Measurements from ENCODE around the gene RNASEH1.
"Not testable (repeated sequence)": the region's sequence is repeated elsewhere in the genome, so short reads cannot be mapped to it uniquely, and the experiment has no call there.

RNASEH1 gene

DNA sequence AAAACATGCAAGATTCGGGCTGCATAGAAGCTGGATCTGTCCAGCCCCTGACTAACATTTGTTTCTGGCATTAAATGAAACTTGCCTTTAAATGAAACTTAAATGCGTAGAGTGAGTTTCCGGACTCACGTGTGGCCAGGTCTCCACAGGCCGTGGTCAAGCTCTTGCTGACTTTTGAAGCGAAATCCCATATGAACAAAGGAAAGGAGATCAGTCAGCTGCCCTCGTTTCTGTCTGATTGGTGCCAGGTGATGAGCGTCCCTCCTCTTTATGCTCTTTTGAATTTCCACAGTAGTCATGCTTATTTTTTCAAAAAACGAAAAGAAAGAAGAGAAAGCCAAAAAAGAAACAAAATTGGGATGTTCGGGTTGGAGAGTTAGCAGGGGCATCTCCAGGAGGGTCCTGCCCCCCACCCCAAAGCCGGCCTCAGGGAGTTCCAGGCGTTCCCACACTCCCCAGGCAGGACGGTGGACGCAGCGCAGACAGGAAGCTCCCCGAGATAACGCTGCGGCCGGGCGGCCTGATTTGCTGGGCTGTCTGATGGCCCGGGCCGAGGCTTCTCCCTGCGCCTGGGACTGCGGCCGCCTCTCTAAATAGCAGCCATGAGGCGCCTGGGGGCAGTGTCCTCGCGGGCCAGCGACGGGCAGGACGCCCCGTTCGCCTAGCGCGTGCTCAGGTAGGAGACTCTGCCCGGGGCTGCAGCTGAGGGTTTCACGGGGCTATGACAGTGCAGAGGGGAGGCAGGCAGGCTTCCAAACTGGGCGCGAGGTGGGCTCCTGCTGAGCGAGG lies 36.6 kb upstream of the RNASEH1 start, which contains the start of gene COLEC11:
COLEC11 (plus strand) TSS at position 620 of the 789 bp plus-strand sequence. CDS start 9,229 bp downstream, outside the sequence.
- no peak for DNase-seq (ENCODE audit: low read depth in 2 of 3, low spot score in 1 of 3)

DNA sequence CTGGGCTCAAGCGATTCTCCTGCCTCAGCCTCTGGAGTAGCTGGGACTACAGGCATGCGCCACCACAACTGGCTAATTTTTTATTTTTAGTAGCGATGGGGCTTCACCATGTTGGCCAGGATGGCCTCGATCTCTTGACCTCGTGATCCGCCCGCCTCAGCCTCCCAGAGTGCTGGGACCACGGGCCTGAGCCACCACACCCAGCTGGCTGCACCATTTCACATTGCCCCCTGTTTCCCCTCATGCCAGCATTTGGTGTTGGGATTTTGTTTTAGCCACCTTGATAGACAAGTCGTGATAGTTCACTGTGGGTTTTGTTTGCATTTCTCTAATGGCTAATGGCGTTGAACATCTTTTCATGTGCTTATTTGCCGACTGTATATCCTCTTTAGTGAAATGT lies 31.0 kb upstream of the RNASEH1 start:
- DNase-seq (ENCODE audit: low read depth in 2 of 3, low spot score in 1 of 3): no peak

DNA sequence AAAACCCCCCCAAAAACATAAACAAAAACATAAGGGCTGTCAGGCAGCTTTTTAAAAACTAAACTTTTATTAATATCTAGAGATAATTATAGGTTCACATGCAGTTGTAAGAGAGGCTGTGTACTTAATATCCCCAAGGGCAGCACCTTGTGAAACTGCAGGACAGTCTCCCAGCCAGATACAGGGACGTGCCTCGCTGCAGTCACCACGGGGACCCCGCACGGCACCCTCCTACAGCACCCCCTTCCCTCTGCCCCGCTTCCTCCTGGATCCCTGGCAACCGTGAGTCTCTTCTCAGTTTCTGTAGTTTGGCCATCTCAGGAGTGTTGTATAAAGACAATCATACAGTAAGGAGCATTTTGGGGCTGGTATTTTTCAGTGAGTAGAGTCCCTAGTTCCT lies 30.0 kb upstream of the RNASEH1 start:
- DNase-seq (ENCODE audit: low read depth in 2 of 3, low spot score in 1 of 3): no peak

DNA sequence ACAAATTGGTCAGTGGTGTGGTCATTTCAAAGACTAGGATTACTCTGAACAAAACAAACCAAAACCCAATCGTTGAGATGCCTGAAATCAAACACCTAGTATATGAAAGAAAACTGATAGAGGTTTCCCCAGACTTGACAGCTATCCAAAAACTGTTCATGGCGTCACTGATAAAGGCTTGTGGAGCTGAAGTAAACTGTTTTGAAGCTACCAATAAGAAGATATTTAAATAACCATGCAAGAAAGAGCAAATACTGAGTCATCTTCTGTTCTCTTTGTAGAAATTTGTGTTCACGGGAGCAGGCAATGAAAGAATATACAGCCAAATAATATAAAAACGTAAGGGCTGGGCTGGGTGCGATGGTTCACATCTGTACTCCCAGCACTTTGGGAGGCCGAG lies 29.3 kb upstream of the RNASEH1 start:
- no peak for DNase-seq (ENCODE audit: low read depth in 2 of 3, low spot score in 1 of 3)

DNA sequence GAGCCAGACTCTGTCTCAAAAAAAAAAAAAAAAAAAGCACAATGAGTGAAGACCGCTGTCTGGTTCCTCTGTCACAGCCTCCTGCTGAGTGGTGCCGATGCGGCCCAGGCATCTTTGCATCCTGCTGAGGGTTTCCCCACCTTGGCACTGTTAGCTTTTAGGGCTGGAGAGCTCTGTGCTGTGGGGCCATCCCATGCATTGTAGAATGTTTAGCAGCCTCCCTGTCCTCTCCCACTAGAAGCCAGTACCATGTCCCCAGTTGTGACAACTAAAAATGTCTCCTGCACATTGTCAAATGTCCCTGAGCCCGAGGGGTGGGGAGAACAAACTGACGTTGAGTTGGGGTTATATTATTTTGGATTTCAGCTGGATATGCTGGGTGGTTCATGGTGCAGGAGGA lies 28.9 kb upstream of the RNASEH1 start:
- DNase-seq (ENCODE audit: low read depth in 2 of 3, low spot score in 1 of 3): no peak

DNA sequence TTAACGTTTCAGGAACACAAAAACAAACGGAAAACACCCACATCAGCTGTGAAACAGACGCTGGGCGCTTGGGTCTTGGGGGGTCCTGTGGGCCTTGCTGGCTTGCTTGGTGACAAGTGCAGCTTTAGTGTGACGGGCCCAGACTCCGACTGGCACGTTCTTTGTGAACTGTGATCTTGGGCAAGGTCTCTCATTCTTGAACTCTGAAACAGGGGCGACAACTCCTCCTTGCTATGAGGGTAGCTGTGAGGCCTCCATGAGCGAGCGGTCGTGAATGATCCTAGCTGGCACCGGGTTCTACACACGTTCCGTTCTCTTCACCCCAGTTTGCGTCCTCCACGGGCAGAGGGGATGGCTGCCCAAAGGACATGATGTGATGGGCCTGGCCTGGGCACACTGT lies 28.1 kb upstream of the RNASEH1 start:
- DNase-seq (ENCODE audit: low read depth in 2 of 3, low spot score in 1 of 3): no peak

DNA sequence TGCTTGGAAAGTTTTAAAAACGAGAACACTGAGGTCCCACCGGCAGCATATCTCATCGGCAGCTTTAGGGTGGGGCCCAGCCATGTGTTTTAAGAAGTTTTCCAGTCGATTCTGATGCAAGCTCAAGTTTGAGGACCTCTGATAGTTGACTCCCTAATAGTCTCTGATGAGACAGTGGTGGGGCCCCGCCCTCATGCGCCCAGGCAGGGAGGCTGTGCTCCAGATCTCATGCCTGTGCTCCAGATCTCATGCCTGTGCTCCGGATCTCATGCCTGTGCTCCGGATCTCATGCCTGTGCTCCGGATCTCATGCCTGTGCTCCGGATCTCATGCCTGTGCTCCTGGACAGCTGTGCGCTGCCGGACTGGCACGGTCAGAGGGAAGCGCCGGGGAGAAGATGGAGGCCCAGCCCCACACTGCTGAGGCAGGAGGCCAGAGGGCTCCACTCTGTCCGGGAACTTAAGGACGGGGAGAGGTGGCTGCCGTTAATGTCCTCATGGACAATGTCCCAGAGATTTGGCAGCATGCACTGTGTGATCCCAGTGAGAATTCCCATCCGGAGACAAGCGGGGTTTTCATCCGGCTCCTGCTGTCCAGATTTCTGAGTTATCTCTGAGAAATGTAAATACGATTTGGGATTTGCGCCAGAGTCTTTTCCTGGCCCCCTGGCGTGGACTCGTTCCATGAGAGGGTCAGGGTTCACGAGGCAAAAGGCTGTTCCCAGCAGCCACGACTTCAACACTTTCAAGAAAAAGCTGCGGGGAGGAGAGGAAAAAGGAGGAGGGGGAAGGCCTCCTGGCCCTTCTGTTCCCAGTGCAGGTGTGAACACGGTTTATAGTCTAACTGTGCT lies 27.4 kb upstream of the RNASEH1 start:
- DNase-seq (ENCODE audit: low read depth in 2 of 3, low spot score in 1 of 3): no peak

DNA sequence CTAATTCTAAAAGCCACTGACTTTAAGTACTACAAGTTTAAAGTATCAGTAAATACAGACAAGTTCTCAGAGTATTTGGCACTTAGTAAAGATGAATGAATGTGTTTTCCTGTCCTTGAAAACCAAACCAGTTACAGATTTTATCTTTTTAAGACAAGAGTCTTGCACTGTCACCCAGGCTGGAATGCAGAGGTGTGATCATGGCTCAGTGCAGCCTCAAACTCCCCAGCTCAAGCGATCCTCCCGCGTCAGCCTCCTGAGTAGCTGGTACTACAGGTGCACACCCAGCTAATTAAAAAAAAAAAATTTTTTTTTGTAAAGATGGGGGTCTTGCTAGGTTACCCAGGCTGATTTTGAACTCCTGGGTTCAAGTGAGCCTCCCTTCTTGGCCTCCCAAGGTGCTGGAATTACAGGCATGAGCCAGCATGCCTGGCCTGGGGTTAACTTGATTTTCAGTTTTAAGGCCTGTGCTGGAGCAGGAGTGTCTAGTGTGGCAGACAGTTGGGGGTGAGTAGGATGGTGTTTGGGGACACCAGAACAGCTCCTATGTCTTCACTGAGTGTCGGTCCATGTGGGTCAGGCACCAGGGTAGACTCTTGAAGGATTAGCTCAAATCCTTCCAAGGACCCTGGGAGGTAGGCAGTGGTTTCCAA lies 26.6 kb upstream of the RNASEH1 start:
- no peak for DNase-seq (ENCODE audit: low read depth in 2 of 3, low spot score in 1 of 3)

DNA sequence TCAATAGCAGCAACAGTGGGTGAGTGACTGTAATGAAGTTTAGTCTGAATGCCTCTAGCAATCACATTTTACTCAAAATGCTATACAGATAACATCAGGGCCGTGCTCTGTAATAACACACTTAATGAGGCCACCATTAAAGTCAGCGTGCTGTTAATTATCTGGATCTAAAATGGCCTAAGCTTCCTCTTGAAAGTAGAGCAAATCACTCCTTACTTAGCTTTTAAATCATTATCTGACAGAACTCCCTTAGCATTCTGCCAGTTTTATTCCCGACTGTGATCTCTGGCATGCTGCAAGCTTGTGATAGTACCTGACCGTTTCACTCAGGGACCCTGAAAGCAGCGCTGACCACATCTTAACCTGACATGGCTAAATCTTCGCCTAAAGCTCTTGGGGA lies 25.9 kb upstream of the RNASEH1 start:
- no peak for DNase-seq (ENCODE audit: low read depth in 2 of 3, low spot score in 1 of 3)

DNA sequence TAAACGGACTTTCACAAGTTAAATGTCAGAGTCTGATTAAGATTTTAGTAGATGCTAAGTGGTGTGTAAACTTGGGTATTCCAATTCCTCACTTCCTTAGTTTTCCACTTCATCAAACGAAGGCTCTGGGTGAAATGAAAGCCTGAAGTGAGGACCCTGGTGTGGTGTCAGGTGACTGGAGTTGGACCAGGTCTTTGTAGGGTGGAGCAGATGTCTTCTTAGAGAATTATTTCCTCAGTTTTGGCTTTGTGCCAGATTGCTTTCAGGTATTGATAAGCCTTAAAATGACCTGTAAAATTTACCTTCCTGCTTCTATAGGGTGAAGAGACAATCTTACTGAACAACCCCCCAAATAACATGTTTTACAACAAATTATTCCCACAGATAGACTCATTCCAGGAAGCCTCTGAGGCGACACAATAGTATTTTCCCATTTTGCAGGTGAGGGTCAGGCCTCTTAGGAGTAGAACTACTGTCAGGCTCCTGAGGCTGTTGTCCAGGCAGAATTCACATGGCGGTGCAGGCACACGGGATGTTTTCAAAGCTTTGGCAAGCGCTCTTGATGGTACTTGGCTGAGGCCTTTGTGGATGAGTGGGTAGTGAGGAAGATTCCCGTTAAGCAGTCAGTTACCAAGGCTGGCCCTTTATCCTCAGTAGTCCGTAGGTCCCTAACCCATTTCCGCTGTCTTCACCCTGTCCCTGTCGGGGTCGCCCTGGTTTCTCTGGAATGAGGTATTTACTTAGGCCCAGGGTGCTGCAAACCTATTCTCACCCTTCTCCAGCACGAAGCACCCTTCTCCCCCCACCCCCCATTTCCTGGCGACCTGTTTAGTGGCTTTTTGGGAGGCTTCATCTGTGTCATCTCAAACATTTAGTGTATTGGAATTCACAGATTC lies 23.5 kb upstream of the RNASEH1 start:
- no peak for DNase-seq (ENCODE audit: low read depth in 2 of 3, low spot score in 1 of 3)

DNA sequence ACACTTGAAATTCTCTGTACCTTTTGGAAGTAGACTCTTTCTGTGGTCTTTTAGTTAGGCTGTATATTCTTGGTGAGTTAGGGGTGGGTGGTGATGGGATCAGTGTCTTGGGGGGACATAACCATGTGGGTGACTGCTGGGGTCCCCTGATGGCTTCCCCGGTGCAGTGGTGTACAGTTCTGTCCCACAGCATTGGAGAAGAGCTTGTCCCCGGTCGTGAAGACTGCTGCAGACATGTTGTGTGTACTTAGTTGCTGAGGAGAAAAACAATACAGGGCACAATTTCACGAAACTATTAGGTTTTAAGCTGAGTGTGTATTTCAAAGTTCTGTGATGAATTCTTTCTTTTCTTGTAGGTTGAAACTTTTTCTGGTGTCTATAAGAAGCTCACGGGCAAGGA lies 22.3 kb upstream of the RNASEH1 start:
- no peak for DNase-seq (ENCODE audit: low read depth in 2 of 3, low spot score in 1 of 3)

DNA sequence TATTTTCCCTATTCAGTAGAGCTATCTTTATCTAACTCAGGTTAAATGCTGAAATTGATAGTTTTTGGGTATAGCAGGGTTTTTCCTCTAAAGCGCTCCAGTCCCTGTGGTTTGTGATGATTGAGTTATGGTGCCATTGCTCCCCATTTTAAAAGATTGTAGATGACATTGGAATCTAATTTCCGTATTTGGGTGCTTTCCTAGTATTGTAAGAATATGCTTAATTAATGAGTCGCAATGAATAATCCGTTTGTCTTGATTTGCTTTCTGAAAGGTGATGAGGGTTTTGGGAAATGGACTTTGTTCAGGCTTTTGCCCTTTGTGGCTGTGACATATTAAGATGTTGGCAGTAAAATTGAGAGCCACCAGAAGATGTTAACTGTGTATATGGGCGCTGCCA lies 20.9 kb upstream of the RNASEH1 start:
- DNase-seq (ENCODE audit: low read depth in 2 of 3, low spot score in 1 of 3): no peak

DNA sequence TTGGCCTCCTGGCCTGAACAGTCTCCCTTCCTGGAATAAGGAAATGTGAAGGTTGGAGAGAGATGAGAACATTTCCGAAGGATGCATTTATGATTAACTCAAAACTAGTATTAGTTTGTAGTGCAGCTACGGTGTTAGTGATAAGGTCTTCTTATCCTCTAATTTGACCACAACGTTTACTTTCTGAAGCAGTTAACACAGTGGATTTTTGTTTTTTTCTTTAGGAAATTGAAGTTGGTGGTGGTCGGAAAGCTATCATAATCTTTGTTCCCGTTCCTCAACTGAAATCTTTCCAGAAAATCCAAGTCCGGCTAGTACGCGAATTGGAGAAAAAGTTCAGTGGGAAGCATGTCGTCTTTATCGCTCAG lies 18.1 kb upstream of the RNASEH1 start:
- DNase-seq (ENCODE audit: low read depth in 2 of 3, low spot score in 1 of 3): not testable (repeated sequence)

DNA sequence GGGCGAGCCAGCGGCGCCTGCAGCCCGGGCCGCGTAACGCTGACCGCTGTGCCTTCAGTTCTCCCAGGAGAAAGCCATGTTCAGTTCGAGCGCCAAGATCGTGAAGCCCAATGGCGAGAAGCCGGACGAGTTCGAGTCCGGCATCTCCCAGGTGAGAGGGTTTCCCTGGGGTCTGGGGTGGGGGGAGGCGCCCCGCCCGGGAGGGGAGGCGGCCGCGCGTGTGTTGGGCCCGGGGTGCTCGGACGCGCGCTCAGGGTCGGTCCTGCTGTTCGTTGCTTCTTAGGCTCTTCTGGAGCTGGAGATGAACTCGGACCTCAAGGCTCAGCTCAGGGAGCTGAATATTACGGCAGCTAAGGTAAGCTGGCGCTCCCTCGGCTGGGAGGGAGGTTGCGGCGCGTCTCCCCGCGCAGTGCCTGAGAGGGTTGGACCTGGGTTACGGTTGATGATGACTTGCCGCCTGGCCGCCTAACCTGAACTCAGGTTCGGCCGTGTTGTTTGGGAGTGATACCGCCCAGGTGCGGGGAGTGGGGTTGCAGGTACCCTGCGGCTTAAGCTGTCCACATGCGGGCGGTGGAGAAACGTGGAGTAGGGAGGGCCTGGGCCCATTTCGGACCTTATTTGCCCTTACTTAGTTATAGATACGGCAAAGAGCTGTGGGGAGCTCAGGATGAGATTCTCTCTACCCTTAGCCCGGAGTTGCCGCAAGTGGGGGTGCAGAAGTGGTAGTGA lies 17.6 kb upstream of the RNASEH1 start:
- peak in 1 of 3 donors; percentile 4 for DNase-seq (ENCODE audit: low read depth in 2 of 3, low spot score in 1 of 3)

DNA sequence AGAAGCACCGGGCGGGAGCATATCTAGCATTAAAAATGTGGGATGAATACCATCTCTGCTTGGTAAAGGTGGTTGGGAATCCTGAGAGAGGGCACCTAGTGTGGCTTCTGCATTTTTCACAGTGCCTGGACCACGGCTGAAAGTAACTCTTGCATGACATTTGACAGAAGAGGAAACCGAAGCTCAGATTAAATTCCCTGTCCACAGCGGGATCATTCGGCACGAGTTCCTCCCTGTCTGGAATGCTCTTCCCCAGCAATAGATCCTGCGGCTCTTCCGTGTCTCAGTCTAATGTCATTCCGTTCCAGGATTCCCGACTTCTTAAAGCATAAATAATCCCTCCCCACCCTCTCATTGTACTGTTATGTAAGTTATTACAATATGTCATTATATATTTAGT lies 16.0 kb upstream of the RNASEH1 start:
- no peak for DNase-seq (ENCODE audit: low read depth in 2 of 3, low spot score in 1 of 3)

DNA sequence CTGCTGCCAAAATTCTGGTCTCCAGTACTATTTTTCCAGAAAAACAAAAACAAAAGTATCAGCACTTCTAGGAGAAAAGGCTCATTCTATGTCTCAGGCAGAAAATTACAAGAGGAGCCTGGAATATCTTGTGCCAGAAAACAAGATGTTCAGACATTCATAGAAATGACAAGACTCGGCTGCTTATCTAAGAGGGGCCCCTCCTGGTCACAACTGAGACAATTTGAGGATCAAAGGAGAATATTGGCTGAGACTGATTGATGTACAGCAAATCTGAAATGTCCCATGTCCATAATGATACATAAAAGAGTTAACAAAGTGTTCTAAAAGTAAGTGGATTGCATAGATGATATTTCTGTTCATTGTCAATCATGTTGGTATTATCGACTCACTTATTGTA lies 14.5 kb upstream of the RNASEH1 start:
- DNase-seq (ENCODE audit: low read depth in 2 of 3, low spot score in 1 of 3): no peak

DNA sequence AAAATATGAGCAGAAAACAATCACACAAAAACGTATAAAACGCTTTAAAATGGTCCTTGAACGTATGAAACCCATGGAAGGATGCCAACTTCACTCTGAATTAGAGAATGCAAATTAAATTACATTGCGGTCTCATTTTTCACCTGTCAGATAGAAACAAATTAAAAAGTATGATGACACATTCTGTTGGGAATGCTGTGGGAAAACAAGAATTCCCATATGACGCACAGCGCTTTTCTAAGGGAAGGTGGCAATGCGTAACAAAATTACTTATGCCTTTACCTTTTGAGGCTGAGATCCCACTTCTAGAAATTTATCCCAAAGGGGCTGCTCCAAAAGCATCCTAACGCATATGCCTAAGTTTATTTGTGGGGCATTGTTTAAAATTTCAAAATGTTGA lies 13.2 kb upstream of the RNASEH1 start:
- DNase-seq (ENCODE audit: low read depth in 2 of 3, low spot score in 1 of 3): no peak

DNA sequence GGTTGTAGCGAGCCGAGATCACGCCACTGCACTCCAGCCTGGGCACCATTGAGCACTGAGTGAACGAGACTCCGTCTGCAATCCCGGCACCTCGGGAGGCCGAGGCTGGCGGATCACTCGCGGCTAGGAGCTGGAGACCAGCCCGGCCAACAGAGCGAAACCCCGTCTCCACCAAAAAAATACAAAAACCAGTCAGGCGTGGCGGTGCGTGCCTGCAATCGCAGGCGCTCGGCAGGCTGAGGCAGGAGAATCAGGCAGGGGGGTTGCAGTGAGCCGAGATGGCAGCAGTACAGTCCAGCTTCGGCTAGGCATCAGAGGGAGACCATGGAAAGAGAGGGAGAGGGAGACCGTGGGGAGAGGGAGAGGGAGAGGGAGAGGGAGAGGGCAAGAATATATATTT lies 11.5 kb upstream of the RNASEH1 start:
- not testable (repeated sequence) for DNase-seq (ENCODE audit: low read depth in 2 of 3, low spot score in 1 of 3)

DNA sequence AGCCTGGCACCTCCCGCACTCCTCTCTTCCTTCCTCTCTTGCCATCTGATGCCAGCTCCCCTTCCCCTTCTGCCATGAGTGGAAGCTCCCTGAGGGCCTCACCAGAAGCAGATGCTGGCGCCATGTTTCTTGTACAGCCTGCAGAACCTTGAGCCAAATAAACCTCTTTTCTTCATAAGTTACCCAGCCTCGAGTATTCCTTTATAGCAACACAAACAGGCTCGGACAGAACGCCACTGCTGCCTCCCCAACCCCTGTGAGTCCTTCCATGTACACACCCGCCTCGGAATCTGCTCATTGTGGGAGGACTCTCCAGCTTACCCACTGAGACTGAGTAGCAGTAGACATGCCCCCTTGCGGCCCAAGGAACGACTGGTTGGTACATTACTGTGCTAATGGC lies 8.7 kb upstream of the RNASEH1 start:
- no peak for DNase-seq (ENCODE audit: low read depth in 2 of 3, low spot score in 1 of 3)

DNA sequence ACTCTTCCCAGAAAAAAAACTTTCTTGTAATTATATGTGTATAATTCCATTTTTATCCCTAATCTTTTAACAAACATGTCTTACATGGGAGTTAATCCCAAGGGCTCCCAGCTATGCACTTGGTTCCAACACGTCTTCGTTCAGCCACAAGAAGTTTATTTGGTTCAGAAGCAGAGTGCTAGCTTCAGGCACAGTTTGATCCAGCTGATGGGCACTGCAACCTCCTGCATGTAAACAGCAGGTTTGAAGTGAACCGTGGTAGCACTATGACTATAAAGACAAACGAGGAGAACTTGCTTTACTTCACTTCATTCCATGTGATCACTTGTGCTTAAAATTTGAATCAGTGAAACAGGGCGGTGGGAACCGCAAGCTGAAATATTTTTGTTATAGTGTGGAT lies 7.0 kb upstream of the RNASEH1 start:
- no peak for DNase-seq (ENCODE audit: low read depth in 2 of 3, low spot score in 1 of 3)

All from stimulated activated CD4-positive, alpha-beta T cell treated with anti-CD3 and anti-CD28 coated beads, Interleukin-12 subunit alpha, Interleukin-12 subunit beta, amount 100 ng/mL, for 48 hours (primary cell).